Gastroesophageal sphincter (tissue), 3 donors: Measurements from ENCODE around the gene CCDC187.

Experiments
- CTCF ChIP-seq, 4 experiments: fragments of 200-600 bp in 2 of 4; fragments of 450-650 bp in 2 of 4; sonication (generic) in 1 of 4; IDR thresholded peaks; one replicate each; pipeline ENCODE4 v1.5.1; 2017 to 2019; ENCODE audit warnings: antibody characterized with exemption in 4 of 4, mild to moderate bottlenecking in 2 of 4, moderate library complexity in 2 of 4
- EP300 ChIP-seq: sonication (generic); formaldehyde crosslinking; IDR thresholded peaks from one replicate; pipeline ENCODE4 v1.6.1; 2017; ENCODE audit warnings: antibody characterized with exemption, mild to moderate bottlenecking
- POLR2A ChIP-seq, 2 donors: fragments of 450-650 bp; IDR thresholded peaks; one replicate each; pipeline ENCODE4 v1.6.1; 2017; ENCODE audit warnings: antibody characterized with exemption in 2 of 2, mild to moderate bottlenecking in 2 of 2, moderate library complexity in 1 of 2
- POLR2AphosphoS5 ChIP-seq: sonication (generic); formaldehyde crosslinking; IDR thresholded peaks from one replicate; pipeline ENCODE4 v1.6.1; 2017; ENCODE audit warnings: antibody characterized with exemption

GRCh38 chr9:136343121-136343883, 39.4 kb upstream of the CCDC187 start:
- TF ChIP-seq CTCF (IDR thresholded peaks at IDR 0.05) (no peak), POLR2AphosphoS5 (no peak), EP300 (no peak), POLR2A (IDR thresholded peaks at IDR 0.05) (no peak)
